Endothelial cell of umbilical vein (primary cell): ENCODE data around the gene MKNK1. TPM values are rescaled to one million over a fixed set of nuclear protein-coding genes. Genes with fewer than 3 reads are reported as not detected.

Experiments
- BruUV-seq: library from RNA; stranded (reverse); fragments of 400-500 nt; replicated peaks from 2 replicates; lab custom pipeline; 2021; lab: Mats Ljungman, UMichigan
- CTCF ChIA-PET: fragments of 300-600, 350-600 bp; sonication (Branson Sonifier 250); formaldehyde crosslinking; loops from one replicate; lab custom pipeline; 2021; ENCODE audit warnings: antibody characterized with exemption, inconsistent platforms; lab: Charles Lee
- POLR2A ChIA-PET: fragments of 300-600, 350-600 bp; sonication (Branson Sonifier 250); formaldehyde crosslinking; loops from one replicate; lab custom pipeline; 2021; ENCODE audit warnings: antibody characterized with exemption, inconsistent platforms; lab: Charles Lee
- DNase-seq: peaks from one replicate; pipeline ENCODE4 v3.0.0-alpha.2; 2011; ENCODE audit warnings: low read depth, low spot score
- FAIRE-seq: peaks from 2 replicates; lab custom pipeline; 2011; peaks lifted over from hg19 to GRCh38; lab: Jason Lieb, UNC
- H2AFZ ChIP-seq: 2 replicates; pipeline ENCODE4 v1.6.0; 2012; ENCODE audit warnings: low read depth, low read length, control low read depth, inconsistent platforms
- H3K27ac ChIP-seq: 2 replicates; pipeline ENCODE4 v1.5.1; 2011; ENCODE audit warnings: low read depth, mild to moderate bottlenecking, control low read depth, low read length, moderate library complexity; ENCODE audit not compliant: insufficient read depth
- H3K27me3 ChIP-seq, 2 experiments: 2 replicates each; pipeline versions ENCODE4 v1.6.0 to v1.6.1; 2011; ENCODE audit warnings: low read length in 2 of 2, mixed read lengths in 1 of 2; ENCODE audit not compliant: control insufficient read depth in 2 of 2, insufficient read depth in 2 of 2
- H3K36me3 ChIP-seq, 2 experiments: 2 replicates in 1 of 2; 3 replicates in 1 of 2; pipeline ENCODE4 v1.5.1; 2011; ENCODE audit warnings: low read length in 2 of 2, mild to moderate bottlenecking in 1 of 2, moderate library complexity in 1 of 2; ENCODE audit not compliant: control insufficient read depth in 2 of 2, insufficient read depth in 2 of 2; ENCODE audit errors: extremely low read depth in 1 of 2
- H3K4me1 ChIP-seq: 3 replicates; pipeline ENCODE4 v1.5.1; 2011; ENCODE audit warnings: mild to moderate bottlenecking, low read length; ENCODE audit not compliant: control insufficient read depth, insufficient read depth; ENCODE audit errors: extremely low read depth
- H3K4me2 ChIP-seq: 2 replicates; pipeline ENCODE4 v1.6.1; 2011; ENCODE audit warnings: low read length, control low read depth, mixed read lengths; ENCODE audit not compliant: insufficient read depth
- H3K4me3 ChIP-seq, 3 experiments: fragments of 200-600 bp in 1 of 3; sonication (generic), shearing (Covaris generic) in 1 of 3; replicated peaks in 1 of 3; 2 replicates each; pipeline ENCODE4 v1.5.1; 2011 to 2016; ENCODE audit warnings: control low read depth in 3 of 3, low read length in 3 of 3, mild to moderate bottlenecking in 2 of 3, inconsistent platforms in 1 of 3, low read depth in 1 of 3, moderate library complexity in 1 of 3; ENCODE audit not compliant: insufficient read depth in 1 of 3
- H3K79me2 ChIP-seq: 2 replicates; pipeline ENCODE4 v1.6.0; 2012; ENCODE audit warnings: low read length, inconsistent platforms; ENCODE audit not compliant: control insufficient read depth, insufficient read depth
- H3K9ac ChIP-seq: replicated peaks from 2 replicates; pipeline ENCODE3; 2011; ENCODE audit warnings: low read length, control low read depth; ENCODE audit not compliant: insufficient read depth; ENCODE audit errors: extremely low read depth
- H3K9me1 ChIP-seq: replicated peaks from 3 replicates; pipeline ENCODE4 v1.6.0; 2011; ENCODE audit warnings: mild to moderate bottlenecking, low read length; ENCODE audit not compliant: control insufficient read depth, insufficient read depth; ENCODE audit errors: extremely low read depth
- H3K9me3 ChIP-seq: replicated peaks from 2 replicates; pipeline ENCODE4 v1.5.1; 2012; ENCODE audit warnings: low read length, inconsistent platforms; ENCODE audit not compliant: control insufficient read depth, insufficient read depth
- H4K20me1 ChIP-seq: replicated peaks from 2 replicates; pipeline ENCODE3; 2011; ENCODE audit warnings: mild to moderate bottlenecking, low read length; ENCODE audit not compliant: control insufficient read depth, insufficient read depth; ENCODE audit errors: extremely low read depth
- CTCF ChIP-seq, 2 donors: IDR thresholded peaks; 1 replicate in 1 of 2; 2 replicates in 1 of 2; pipeline ENCODE4 v1.5.1; 2011; ENCODE audit warnings: low read length in 2 of 2, mild to moderate bottlenecking in 2 of 2, moderate library complexity in 2 of 2, control low read depth in 1 of 2, inconsistent platforms in 1 of 2, low read depth in 1 of 2; ENCODE audit not compliant: insufficient read depth in 1 of 2; ENCODE audit errors: extremely low read depth in 1 of 2
- EZH2 ChIP-seq: IDR thresholded peaks from 2 replicates; pipeline ENCODE4 v1.6.1; 2012; ENCODE audit warnings: borderline replicate concordance, low read depth, mild to moderate bottlenecking, moderate library complexity, low read length, inconsistent platforms; ENCODE audit not compliant: severe bottlenecking
- FOS ChIP-seq: IDR thresholded peaks from 2 replicates; pipeline ENCODE4 v1.6.1; 2011; ENCODE audit warnings: mild to moderate bottlenecking, low read length, moderate library complexity, borderline replicate concordance; ENCODE audit not compliant: insufficient read depth
- GATA2 ChIP-seq: IDR thresholded peaks from 2 replicates; pipeline ENCODE4 v1.7.0; 2011; ENCODE audit warnings: low read depth, mild to moderate bottlenecking, moderate library complexity, mixed read lengths, low read length; ENCODE audit not compliant: insufficient read length, insufficient read depth
- JUN ChIP-seq: IDR thresholded peaks from 2 replicates; pipeline ENCODE4 v1.6.1; 2011; ENCODE audit warnings: borderline replicate concordance, low read depth; ENCODE audit not compliant: insufficient read length, insufficient read depth
- MAX ChIP-seq: IDR thresholded peaks from 2 replicates; pipeline ENCODE4 v1.6.1; 2011; ENCODE audit not compliant: insufficient read depth, insufficient read length
- MYC ChIP-seq: IDR thresholded peaks from one replicate; pipeline ENCODE4 v1.6.1; 2011; ENCODE audit warnings: mild to moderate bottlenecking, low read depth, low read length
- POLR2A ChIP-seq: IDR thresholded peaks from 2 replicates; pipeline ENCODE4 v1.6.1; 2012; ENCODE audit warnings: low read depth, mild to moderate bottlenecking, control low read depth, low read length
- POLR2AphosphoS5 ChIP-seq: IDR thresholded peaks from 2 replicates; pipeline ENCODE4 v1.6.1; 2012; ENCODE audit warnings: low read depth, mild to moderate bottlenecking, control low read depth, low read length, moderate library complexity; ENCODE audit not compliant: insufficient read depth
- dilution Hi-C: fragments of 300-500 bp; cut with MboI; formaldehyde crosslinking; loops from one replicate; pipeline ENCODE4 v1.15.0; 2019; ENCODE audit warnings: low sequenced_read_pairs; ENCODE audit not compliant: extremely low pct_ligation_motif_present
- intact Hi-C: fragments of 100-400 bp; cut with micrococcal nuclease; formaldehyde crosslinking; loops from one replicate; pipeline ENCODE4 v1.10.0; 2022
- polyA plus RNA-seq, 4 experiments: library from polyadenylated mRNA; depleted of rRNA in 3 of 4; stranded (reverse) in 3 of 4; unstranded in 1 of 4; fragments of >200 nt; gene quantifications; 2 replicates each; pipeline versions ENCODE4 v1.2.1 to v1.2.3, GENCODE V29; 2011 to 2012; ENCODE audit warnings: missing spikeins in 1 of 4
- total RNA-seq: library from RNA; stranded (reverse); gene quantifications from 2 replicates; pipeline ENCODE4 v1.2.3, GENCODE V29; 2021

MKNK1 gene
- total and polyA plus RNA-seq, 2 donors (not counting 3 experiments of a cell fraction or from before 2014, with no cell fraction given): 32.9 to 42.6 TPM

- Histone ChIP-seq H3K9me3 (no peaks in the 10 kb centered on the region), H4K20me1 (no peaks in the 10 kb centered on the region), H3K4me3 (no peak overlapping the region), H3K36me3 (no peaks in the 10 kb centered on the region), H3K27ac (no peak overlapping the region), H3K9me1 (no peaks in the 10 kb centered on the region), H3K4me2 (no peak overlapping the region), H3K4me1 (no peaks in the 10 kb centered on the region), H3K79me2 (no peaks in the 10 kb centered on the region), H3K9ac (no peak overlapping the region), H3K27me3 (peaks cover 29 to 43% of the 10 kb centered on the region in 2 experiments), H2AFZ (no peak overlapping the region)
- DNase-seq (no peak), FAIRE-seq (no peak)
- no peak for TF ChIP-seq MYC
- TF ChIP-seq JUN: no peak
- TF ChIP-seq GATA2: no peak
- no peak for TF ChIP-seq MAX
- TF ChIP-seq POLR2AphosphoS5: no peak
- TF ChIP-seq FOS: no peak
- no peak for TF ChIP-seq POLR2A
- TF ChIP-seq CTCF (IDR thresholded peaks at IDR 0.05; ENCODE audit: extremely low read depth in 1 of 2, insufficient read depth in 1 of 2, low read depth in 1 of 2, low read length in 2 of 2): no peak
- no peak for TF ChIP-seq EZH2
- dilution Hi-C loops (no loop called here), intact Hi-C loops (no loop called here)
- CTCF ChIA-PET: no interaction called here
- BruUV-seq: no TSS peak
- POLR2A ChIA-PET: no interaction called here
These were observed 84.9 kb downstream of the MKNK1 start for GRCh38 chr1:46519209-46519608.
